Fibroblast of the aortic adventitia (primary cell): ENCODE measurements around the gene CSNK1G3. TPM values are rescaled to one million over a fixed set of nuclear protein-coding genes. Genes with fewer than 3 reads are reported as not detected.

Source experiments
- DNase-seq: peaks from one replicate; pipeline ENCODE4 v3.0.0-alpha.2; 2010; ENCODE audit warnings: low read depth
- H3K4me3 ChIP-seq: 2 replicates; pipeline ENCODE4 v1.5.1; 2011; ENCODE audit warnings: low read depth, mild to moderate bottlenecking, control low read depth, low read length, moderate library complexity
- CTCF ChIP-seq: IDR thresholded peaks from 2 replicates; pipeline ENCODE4 v1.5.1; 2011; ENCODE audit warnings: mild to moderate bottlenecking, low read length, control low read depth, inconsistent platforms; ENCODE audit not compliant: insufficient read depth
- total RNA-seq: library from RNA; depleted of rRNA; stranded (reverse); fragments of >200 nt; gene quantifications from 2 replicates; pipeline ENCODE4 v1.2.3, GENCODE V29; 2012; ENCODE audit warnings: low replicate concordance

The CSNK1G3 gene
- total RNA-seq, 1 donor: 73.8 TPM

GRCh38 chr5:123524146-123524545 is 12.2 kb downstream of the CSNK1G3 start:
- no peak for TF ChIP-seq CTCF
- no peak for DNase-seq
- no peak overlapping the region for H3K4me3 ChIP-seq

GRCh38 chr5:123527190-123527589 is 15.2 kb downstream of the CSNK1G3 start:
- DNase-seq: no peak
- H3K4me3 ChIP-seq: no peak overlapping the region
- TF ChIP-seq CTCF: no peak

- DNase-seq: no peak
- no peak for TF ChIP-seq CTCF
- H3K4me3 ChIP-seq: no peak overlapping the region
Observed at GRCh38 chr5:123528065-123528464, 16.1 kb downstream of the CSNK1G3 start.

- H3K4me3 ChIP-seq: no peak overlapping the region
- DNase-seq: no peak
- no peak for TF ChIP-seq CTCF
Observed at GRCh38 chr5:123528878-123529277, 16.9 kb downstream of the CSNK1G3 start.

GRCh38 chr5:123530728-123531127 is 18.8 kb downstream of the CSNK1G3 start:
- H3K4me3 ChIP-seq: no peak overlapping the region
- no peak for TF ChIP-seq CTCF
- no peak for DNase-seq

GRCh38 chr5:123535648-123536047 is 23.7 kb downstream of the CSNK1G3 start:
- DNase-seq: no peak
- TF ChIP-seq CTCF: no peak
- H3K4me3 ChIP-seq: no peak overlapping the region

GRCh38 chr5:123537256-123537655 is 25.3 kb downstream of the CSNK1G3 start:
- no peak overlapping the region for H3K4me3 ChIP-seq
- DNase-seq: no peak
- no peak for TF ChIP-seq CTCF
